Neuronal stem cell (in vitro differentiated cells): Measurements from ENCODE around the gene MDFIC.

Experiments
- DNase-seq: peaks from one replicate; pipeline ENCODE4 v3.0.0-alpha.2; 2013; ENCODE audit warnings: low spot score
- H2AFZ ChIP-seq: one replicate; pipeline ENCODE4 v1.6.1; 2013; ENCODE audit warnings: mild to moderate bottlenecking, low read length, inconsistent platforms
- H2AK5ac ChIP-seq: 2 replicates; pipeline ENCODE4 v1.6.1; 2013; ENCODE audit warnings: low read depth, mild to moderate bottlenecking, inconsistent platforms, low read length, moderate library complexity, mixed read lengths
- H2BK120ac ChIP-seq: 2 replicates; pipeline ENCODE4 v1.6.1; 2013; ENCODE audit warnings: low read depth, mild to moderate bottlenecking, inconsistent platforms, low read length, moderate library complexity, mixed read lengths
- H2BK12ac ChIP-seq: one replicate; pipeline ENCODE4 v1.6.1; 2013; ENCODE audit warnings: low read length, inconsistent platforms
- H2BK15ac ChIP-seq: 2 replicates; pipeline ENCODE4 v1.6.1; 2013; ENCODE audit warnings: mild to moderate bottlenecking, low read length, inconsistent platforms, mixed read lengths
- H2BK5ac ChIP-seq: one replicate; pipeline ENCODE4 v1.6.1; 2013; ENCODE audit warnings: inconsistent platforms, mild to moderate bottlenecking, low read length, moderate library complexity
- H3K14ac ChIP-seq: one replicate; pipeline ENCODE4 v1.6.1; 2013; ENCODE audit warnings: low read length, inconsistent platforms
- H3K18ac ChIP-seq: 2 replicates; pipeline ENCODE4 v1.6.1; 2013; ENCODE audit warnings: low read length, inconsistent platforms
- H3K23ac ChIP-seq: 2 replicates; pipeline ENCODE4 v1.6.1; 2013; ENCODE audit warnings: low read depth, mild to moderate bottlenecking, mixed read lengths, low read length, inconsistent platforms; ENCODE audit not compliant: poor library complexity
- H3K27ac ChIP-seq: replicated peaks from 3 replicates; pipeline ENCODE4 v1.5.1; 2013; ENCODE audit warnings: low read length, inconsistent platforms
- H3K27me3 ChIP-seq, 3 experiments: 2 replicates each; pipeline ENCODE4 v1.6.1; 2013; ENCODE audit warnings: low read length in 3 of 3, mild to moderate bottlenecking in 2 of 3, inconsistent platforms in 1 of 3, low read depth in 1 of 3, mixed read lengths in 1 of 3, moderate library complexity in 1 of 3; ENCODE audit not compliant: control insufficient read depth in 3 of 3, insufficient read depth in 3 of 3
- H3K36me3 ChIP-seq, 2 donors: replicated peaks in 1 of 2; 2 replicates each; pipeline ENCODE4 v1.6.1; 2013; ENCODE audit warnings: low read length in 2 of 2; ENCODE audit not compliant: control insufficient read depth in 2 of 2, insufficient read depth in 2 of 2
- H3K4ac ChIP-seq: 2 replicates; pipeline ENCODE4 v1.6.1; 2013; ENCODE audit warnings: inconsistent platforms, mild to moderate bottlenecking, low read length, moderate library complexity
- H3K4me1 ChIP-seq, 2 donors: 1 replicate in 1 of 2; 2 replicates in 1 of 2; pipeline ENCODE4 v1.6.1; 2013; ENCODE audit warnings: low read length in 2 of 2, low read depth in 1 of 2; ENCODE audit not compliant: control insufficient read depth in 2 of 2, insufficient read depth in 1 of 2
- H3K4me2 ChIP-seq: one replicate; pipeline ENCODE4 v1.6.1; 2013; ENCODE audit warnings: mild to moderate bottlenecking, low read length, inconsistent platforms; ENCODE audit not compliant: insufficient read depth, poor library complexity, severe bottlenecking
- H3K4me3 ChIP-seq, 2 donors: 2 replicates each; pipeline ENCODE4 v1.5.1; 2013; ENCODE audit warnings: low read length in 2 of 2, mild to moderate bottlenecking in 2 of 2, inconsistent platforms in 1 of 2, moderate library complexity in 1 of 2
- H3K79me1 ChIP-seq: one replicate; pipeline ENCODE4 v1.6.1; 2013; ENCODE audit warnings: low read depth, mild to moderate bottlenecking, inconsistent platforms, low read length, moderate library complexity
- H3K9ac ChIP-seq: one replicate; pipeline ENCODE4 v1.6.1; 2013; ENCODE audit warnings: mild to moderate bottlenecking, low read depth, low read length, inconsistent platforms; ENCODE audit not compliant: poor library complexity
- H3K9me3 ChIP-seq, 2 donors: replicated peaks in 1 of 2; 2 replicates each; pipeline versions ENCODE3 to v1.6.1; 2013; ENCODE audit warnings: low read length in 2 of 2, mild to moderate bottlenecking in 2 of 2, inconsistent platforms in 1 of 2, low read depth in 1 of 2, mixed read lengths in 1 of 2, moderate library complexity in 1 of 2; ENCODE audit not compliant: control insufficient read depth in 2 of 2, insufficient read depth in 1 of 2
- H4K8ac ChIP-seq: one replicate; pipeline ENCODE4 v1.6.1; 2013; ENCODE audit warnings: low read depth, mild to moderate bottlenecking, inconsistent platforms, low read length, moderate library complexity
- H4K91ac ChIP-seq: one replicate; pipeline ENCODE4 v1.6.1; 2013; ENCODE audit warnings: low read length, low read depth, mild to moderate bottlenecking, inconsistent platforms; ENCODE audit not compliant: poor library complexity
- WGBS, 2 donors: extraction: QIAGEN DNeasy Blood & Tissue Kit; methylation state at CpG; one replicate each; pipeline ENCODE4 v1.1.7; 2013; ENCODE audit warnings: missing lambda C conversion rate in 2 of 2, mixed read lengths in 1 of 2; ENCODE audit not compliant: insufficient read length in 2 of 2, insufficient replicate concordance in 1 of 2; ENCODE audit errors: extremely low coverage in 2 of 2; 5-methylcytosine and 5-hydroxymethylcytosine counted together

The MDFIC gene

GRCh38 chr7:114890561-114890960, 31.3 kb upstream of the MDFIC start:
- no peaks in the 10 kb centered on the region for H3K4me1 ChIP-seq
- H2AFZ ChIP-seq, result no peak overlapping the region
- no peak overlapping the region for H3K4me3 ChIP-seq
- no peak overlapping the region for H2BK15ac ChIP-seq
- H3K36me3 ChIP-seq, result no peaks in the 10 kb centered on the region
- H4K8ac ChIP-seq, result no peak overlapping the region
- H2BK5ac ChIP-seq, result no peak overlapping the region
- no peak overlapping the region for H3K9ac ChIP-seq
- no peak overlapping the region for H3K4me2 ChIP-seq
- no peak overlapping the region for H3K27ac ChIP-seq
- H4K91ac ChIP-seq, result no peak overlapping the region
- H2BK12ac ChIP-seq, result no peak overlapping the region
- no peak overlapping the region for H3K4ac ChIP-seq
- H3K23ac ChIP-seq, result no peak overlapping the region
- H2BK120ac ChIP-seq, result no peak overlapping the region
- no peak for DNase-seq
- WGBS, 2 donors, result no CpG with 5 or more reads among the region's 4 CpGs
- H2AK5ac ChIP-seq, result no peak overlapping the region
- no peaks in the 10 kb centered on the region for H3K9me3 ChIP-seq
- H3K18ac ChIP-seq, result no peak overlapping the region
- no peaks in the 10 kb centered on the region for H3K27me3 ChIP-seq
- H3K79me1 ChIP-seq, result no peaks in the 10 kb centered on the region
- no peak overlapping the region for H3K14ac ChIP-seq

GRCh38 chr7:114900127-114900526, 21.8 kb upstream of the MDFIC start:
- H2BK15ac ChIP-seq, result no peak overlapping the region
- no peak overlapping the region for H2AK5ac ChIP-seq
- WGBS, 2 donors, result no CpG with 5 or more reads among the region's 1 CpG
- no peak overlapping the region for H3K18ac ChIP-seq
- no peak overlapping the region for H3K23ac ChIP-seq
- H3K36me3 ChIP-seq, result no peaks in the 10 kb centered on the region
- no peak for DNase-seq
- H2BK12ac ChIP-seq, result no peak overlapping the region
- H3K9ac ChIP-seq, result no peak overlapping the region
- H4K8ac ChIP-seq, result no peak overlapping the region
- H3K27me3 ChIP-seq, result no peaks in the 10 kb centered on the region
- H3K14ac ChIP-seq, result no peak overlapping the region
- H3K4me2 ChIP-seq, result no peak overlapping the region
- no peak overlapping the region for H3K27ac ChIP-seq
- H3K9me3 ChIP-seq, result no peaks in the 10 kb centered on the region
- H2AFZ ChIP-seq, result no peak overlapping the region
- no peaks in the 10 kb centered on the region for H3K4me1 ChIP-seq
- H2BK120ac ChIP-seq, result no peak overlapping the region
- H4K91ac ChIP-seq, result no peak overlapping the region
- H2BK5ac ChIP-seq, result no peak overlapping the region
- H3K79me1 ChIP-seq, result no peaks in the 10 kb centered on the region
- H3K4me3 ChIP-seq, result no peak overlapping the region
- no peak overlapping the region for H3K4ac ChIP-seq

- Histone ChIP-seq H3K4me1 (no peaks in the 10 kb centered on the region), H3K4me3 (no peak overlapping the region), H4K8ac (no peak overlapping the region), H3K4ac (no peak overlapping the region), H2BK15ac (no peak overlapping the region), H2AK5ac (no peak overlapping the region), H3K4me2 (no peak overlapping the region), H3K27ac (no peak overlapping the region), H3K23ac (no peak overlapping the region), H3K14ac (no peak overlapping the region), H4K91ac (no peak overlapping the region), H2AFZ (no peak overlapping the region), H3K9me3 (no peaks in the 10 kb centered on the region), H3K27me3 (no peaks in the 10 kb centered on the region), H3K79me1 (no peaks in the 10 kb centered on the region), H2BK12ac (no peak overlapping the region), H3K36me3 (no peaks in the 10 kb centered on the region), H2BK5ac (no peak overlapping the region), H2BK120ac (no peak overlapping the region), H3K9ac (no peak overlapping the region), H3K18ac (no peak overlapping the region)
- no CpG with 5 or more reads among the region's 1 CpG for WGBS, 2 donors
- no peak for DNase-seq
These were observed 20.1 kb upstream of the MDFIC start for GRCh38 chr7:114901771-114902170.

GRCh38 chr7:114903131-114903530, 18.8 kb upstream of the MDFIC start:
- H3K27me3 ChIP-seq, result no peaks in the 10 kb centered on the region
- no peak overlapping the region for H3K18ac ChIP-seq
- H2BK12ac ChIP-seq, result no peak overlapping the region
- H2AK5ac ChIP-seq, result no peak overlapping the region
- no peak overlapping the region for H3K23ac ChIP-seq
- H2BK15ac ChIP-seq, result no peak overlapping the region
- no peak overlapping the region for H2BK5ac ChIP-seq
- H3K36me3 ChIP-seq, result no peaks in the 10 kb centered on the region
- no peaks in the 10 kb centered on the region for H3K9me3 ChIP-seq
- H4K8ac ChIP-seq, result no peak overlapping the region
- no peak overlapping the region for H3K4ac ChIP-seq
- H3K9ac ChIP-seq, result no peak overlapping the region
- H2AFZ ChIP-seq, result no peak overlapping the region
- no peaks in the 10 kb centered on the region for H3K4me1 ChIP-seq
- H3K27ac ChIP-seq, result no peak overlapping the region
- WGBS, 2 donors, result no CpG with 5 or more reads among the region's 2 CpGs
- no peaks in the 10 kb centered on the region for H3K79me1 ChIP-seq
- no peak overlapping the region for H3K14ac ChIP-seq
- DNase-seq, result no peak
- no peak overlapping the region for H3K4me2 ChIP-seq
- no peak overlapping the region for H4K91ac ChIP-seq
- H3K4me3 ChIP-seq, result no peak overlapping the region
- H2BK120ac ChIP-seq, result no peak overlapping the region
